Measurements from ENCODE around the gene TTC7B.

- no peak for TF ChIP-seq GATA2 (IDR thresholded peaks at IDR 0.05; ENCODE audit: low read depth, low read length)
- no peak for TF ChIP-seq GATA3 (IDR thresholded peaks at IDR 0.05; ENCODE audit: low read depth, low read length)
Measured at GRCh38 chr14:90720832-90721231, 95.4 kb downstream of the TTC7B start.
